Measurements from ENCODE around the gene TMEM185B.

Gene TMEM185B

GRCh38 chr2:120231564-120231973 lies 8.4 kb upstream of the TMEM185B start:
- no peak for DNase-seq (ENCODE audit: low read depth)

- no peak for DNase-seq (ENCODE audit: low read depth)
These were observed 7.6 kb upstream of the TMEM185B start for GRCh38 chr2:120230515-120231471.

GRCh38 chr2:120229341-120229740 lies 6.1 kb upstream of the TMEM185B start:
- DNase-seq (ENCODE audit: low read depth) = no peak

- DNase-seq (ENCODE audit: low read depth) = no peak
These were observed 5.3 kb upstream of the TMEM185B start for GRCh38 chr2:120228503-120228902.

GRCh38 chr2:120227111-120227991 lies 4.2 kb upstream of the TMEM185B start:
- no peak for DNase-seq (ENCODE audit: low read depth)

GRCh38 chr2:120226316-120226715 lies 3.1 kb upstream of the TMEM185B start:
- DNase-seq (ENCODE audit: low read depth) = no peak

GRCh38 chr2:120225549-120226065 lies 2.4 kb upstream of the TMEM185B start:
- no peak for DNase-seq (ENCODE audit: low read depth)

- no peak for DNase-seq (ENCODE audit: low read depth)
These were observed 1.7 kb upstream of the TMEM185B start for GRCh38 chr2:120224735-120225548.

- DNase-seq (ENCODE audit: low read depth) = no peak
These were observed 1.1 kb upstream of the TMEM185B start for GRCh38 chr2:120224256-120224655.

- DNase-seq (ENCODE audit: low read depth) = no peak
These were observed 790 bp downstream of the TMEM185B start for GRCh38 chr2:120222186-120223033.

- DNase-seq (ENCODE audit: low read depth) = no peak
These were observed 1.6 kb downstream of the TMEM185B start for GRCh38 chr2:120221616-120222015.

GRCh38 chr2:120220756-120221155 lies 2.4 kb downstream of the TMEM185B start:
- DNase-seq (ENCODE audit: low read depth) = no peak

- DNase-seq (ENCODE audit: low read depth) = no peak
These were observed 3.4 kb downstream of the TMEM185B start for GRCh38 chr2:120219766-120220165.

- no peak for DNase-seq (ENCODE audit: low read depth)
These were observed 3.9 kb downstream of the TMEM185B start for GRCh38 chr2:120219291-120219690.

GRCh38 chr2:120218181-120218580 lies 5.0 kb downstream of the TMEM185B start:
- no peak for DNase-seq (ENCODE audit: low read depth)

GRCh38 chr2:120210270-120210693 lies 12.9 kb downstream of the TMEM185B start:
- DNase-seq (ENCODE audit: low read depth) = no peak

- DNase-seq (ENCODE audit: low read depth) = no peak
These were observed 13.6 kb downstream of the TMEM185B start for GRCh38 chr2:120209427-120210269.

- no peak for DNase-seq (ENCODE audit: low read depth)
These were observed 14.5 kb downstream of the TMEM185B start for GRCh38 chr2:120208381-120209353.
